HFF-Myc (cell line): ENCODE measurements around the gene PRKG1.

ENCODE experiments used
- DNase-seq: peaks from one replicate; pipeline ENCODE4 v3.0.0-alpha.2; 2011; ENCODE audit warnings: low read depth; ENCODE audit errors: extremely low read depth
- H3K4me3 ChIP-seq: replicated peaks from 2 replicates; pipeline ENCODE4 v1.5.1; 2011; ENCODE audit warnings: low read depth, mild to moderate bottlenecking, control low read depth, low read length
- CTCF ChIP-seq: IDR thresholded peaks from 2 replicates; pipeline ENCODE4 v1.5.1; 2012; ENCODE audit warnings: mild to moderate bottlenecking, low read depth, low read length, control low read depth; ENCODE audit errors: missing control alignments

Gene PRKG1

GRCh38 chr10:51699475-51700227 lies 625.4 kb downstream of the PRKG1 start, which contains the start of gene CSTF2T:
TSS of gene CSTF2T (minus strand) at chr10:51699595. CDS start at chr10:51699549, 46 bp downstream.
- H3K4me3 ChIP-seq = peak within 1 kb of the TSS; percentile 86
- peak; percentile 90 for DNase-seq
- TF ChIP-seq CTCF = no peak

- no peak for DNase-seq
- H3K4me3 ChIP-seq = peak overlapping the region; percentile 86
Observed at GRCh38 chr10:51700228-51700817, 626.0 kb downstream of the PRKG1 start.

GRCh38 chr10:51705774-51706173 lies 631.5 kb downstream of the PRKG1 start:
- DNase-seq = no peak
- TF ChIP-seq CTCF = no peak
- H3K4me3 ChIP-seq = no peak overlapping the region

More at GRCh38 chr10:51700228-51700817, 626.0 kb downstream of the PRKG1 start:
- no peak for TF ChIP-seq CTCF

- TF ChIP-seq CTCF = no peak
- DNase-seq = no peak
- no peak overlapping the region for H3K4me3 ChIP-seq
Observed at GRCh38 chr10:51706225-51706624, 631.9 kb downstream of the PRKG1 start.

- no peak overlapping the region for H3K4me3 ChIP-seq
- no peak for DNase-seq
- TF ChIP-seq CTCF = no peak
Observed at GRCh38 chr10:51707392-51707791, 633.1 kb downstream of the PRKG1 start.

GRCh38 chr10:51707821-51708424 lies 633.6 kb downstream of the PRKG1 start:
- DNase-seq = no peak
- TF ChIP-seq CTCF = no peak
- no peak overlapping the region for H3K4me3 ChIP-seq
